Breast epithelium (tissue), 4 donors: ENCODE results near the gene DLX2. TPM values are rescaled to one million over a fixed set of nuclear protein-coding genes. Genes with fewer than 3 reads are reported as not detected.

Experiments
- DNase-seq, 2 donors: peaks; one replicate each; pipeline ENCODE4 v3.0.0-alpha.2; 2019; ENCODE audit warnings: low spot score in 2 of 2
- H3K27ac ChIP-seq, 2 donors: fragments of 200-600 bp; sonication (generic) in 1 of 2; one replicate each; pipeline ENCODE4 v1.5.1; 2016 to 2019; ENCODE audit warnings: mild to moderate bottlenecking in 1 of 2
- H3K27me3 ChIP-seq, 2 donors: fragments of 200-600 bp; sonication (generic) in 1 of 2; one replicate each; pipeline versions ENCODE4 v1.5.1 to v1.6.0; 2017 to 2019; ENCODE audit warnings: control low read depth in 1 of 2, mild to moderate bottlenecking in 1 of 2
- H3K36me3 ChIP-seq: fragments of 200-600 bp; one replicate; pipeline ENCODE4 v1.5.1; 2019
- H3K4me1 ChIP-seq, 2 donors: fragments of 200-600 bp; sonication (generic); one replicate each; pipeline ENCODE4 v1.5.1; 2016 to 2019; ENCODE audit warnings: control low read depth in 1 of 2
- H3K4me3 ChIP-seq, 3 donors: fragments of 200-600 bp; sonication (generic); 1 replicate in 2 of 3; 2 replicates in 1 of 3; pipeline ENCODE4 v1.5.1; 2016 to 2019; ENCODE audit warnings: mild to moderate bottlenecking in 3 of 3, moderate library complexity in 2 of 3
- H3K9me3 ChIP-seq, 2 donors: fragments of 200-600 bp; sonication (generic) in 1 of 2; one replicate each; pipeline ENCODE4 v1.5.1; 2016 to 2019; ENCODE audit warnings: control low read depth in 1 of 2
- CTCF ChIP-seq, 3 donors: fragments of 450-650 bp; IDR thresholded peaks; one replicate each; pipeline ENCODE4 v1.5.1; 2016 to 2017; ENCODE audit warnings: antibody characterized with exemption in 3 of 3, mild to moderate bottlenecking in 3 of 3, moderate library complexity in 3 of 3
- POLR2A ChIP-seq: fragments of 450-650 bp; IDR thresholded peaks from one replicate; pipeline ENCODE4 v1.6.1; 2016; ENCODE audit warnings: antibody characterized with exemption, mild to moderate bottlenecking, moderate library complexity
- POLR2AphosphoS5 ChIP-seq, 3 donors: sonication (generic); formaldehyde crosslinking; IDR thresholded peaks; one replicate each; pipeline ENCODE4 v1.6.1; 2017; ENCODE audit warnings: antibody characterized with exemption in 3 of 3
- intact Hi-C: fragments of 100-400 bp; cut with DNase I; formaldehyde crosslinking; loops from one replicate; pipeline ENCODE4 v1.15.1; 2023; ENCODE audit warnings: low total_unique reads
- total RNA-seq, 3 donors: library from RNA; depleted of rRNA; stranded (reverse); fragments of >200 nt; gene quantifications; one replicate each; pipeline ENCODE4 v1.1.0, GENCODE V29; 2016

Gene DLX2
- total RNA-seq, 3 donors from 2014 or later: 0.44 TPM; not detected in 2

GRCh38 chr2:172092716-172093415 is 9.8 kb downstream of the DLX2 start:
- peaks cover 19 to 100% of the 10 kb centered on the region in 2 donors for H3K27me3 ChIP-seq
- no peaks in the 10 kb centered on the region for H3K9me3 ChIP-seq
- no peak for DNase-seq
- H3K27ac ChIP-seq: no peak overlapping the region
- TF ChIP-seq POLR2A: no peak
- TF ChIP-seq POLR2AphosphoS5 (IDR thresholded peaks at IDR 0.05): no peak
- no peak for TF ChIP-seq CTCF (IDR thresholded peaks at IDR 0.05)
- H3K4me1 ChIP-seq: peaks cover 19 to 29% of the 10 kb centered on the region in 2 donors
- no peak overlapping the region for H3K4me3 ChIP-seq
- H3K36me3 ChIP-seq: no peaks in the 10 kb centered on the region
- intact Hi-C loops: no loop called here

- no peak overlapping the region for H3K4me3 ChIP-seq
- peaks cover 22 to 100% of the 10 kb centered on the region in 2 donors for H3K27me3 ChIP-seq
- no peak overlapping the region for H3K27ac ChIP-seq
- TF ChIP-seq POLR2A (no peak), POLR2AphosphoS5 (IDR thresholded peaks at IDR 0.05) (no peak), CTCF (IDR thresholded peaks at IDR 0.05) (no peak)
- H3K36me3 ChIP-seq: no peaks in the 10 kb centered on the region
- no peak for DNase-seq
- intact Hi-C loops: no loop called here
- no peaks in the 10 kb centered on the region for H3K9me3 ChIP-seq
- peaks cover 16 to 27% of the 10 kb centered on the region in 2 donors for H3K4me1 ChIP-seq
These were observed 10.7 kb downstream of the DLX2 start for GRCh38 chr2:172091761-172092566.

- DNase-seq: no peak
- intact Hi-C loops: no loop called here
- no peaks in the 10 kb centered on the region for H3K36me3 ChIP-seq
- peaks cover 22 to 100% of the 10 kb centered on the region in 2 donors for H3K27me3 ChIP-seq
- H3K27ac ChIP-seq: no peak overlapping the region
- no peaks in the 10 kb centered on the region for H3K9me3 ChIP-seq
- TF ChIP-seq POLR2A (no peak), POLR2AphosphoS5 (IDR thresholded peaks at IDR 0.05) (no peak), CTCF (IDR thresholded peaks at IDR 0.05) (no peak)
- no peak overlapping the region for H3K4me3 ChIP-seq
- H3K4me1 ChIP-seq: peaks cover 12 to 28% of the 10 kb centered on the region in 2 donors
These were observed 11.6 kb downstream of the DLX2 start for GRCh38 chr2:172091000-172091641.

GRCh38 chr2:172090044-172090961 is 12.4 kb downstream of the DLX2 start:
- peaks cover 26 to 100% of the 10 kb centered on the region in 2 donors for H3K27me3 ChIP-seq
- peaks cover 4 to 27% of the 10 kb centered on the region in 2 donors for H3K4me1 ChIP-seq
- DNase-seq: no peak
- no peaks in the 10 kb centered on the region for H3K9me3 ChIP-seq
- H3K4me3 ChIP-seq: no peak overlapping the region
- intact Hi-C loops: no loop called here
- no peak for TF ChIP-seq POLR2A
- no peak overlapping the region for H3K27ac ChIP-seq
- no peaks in the 10 kb centered on the region for H3K36me3 ChIP-seq

GRCh38 chr2:172089633-172090032 is 13.1 kb downstream of the DLX2 start:
- H3K4me1 ChIP-seq: peaks cover 5 to 26% of the 10 kb centered on the region in 2 donors
- no peak overlapping the region for H3K27ac ChIP-seq

More at GRCh38 chr2:172089633-172090032, 13.1 kb downstream of the DLX2 start:
- no peak for DNase-seq
- TF ChIP-seq POLR2A: no peak
- no peak for TF ChIP-seq CTCF (IDR thresholded peaks at IDR 0.05)
- TF ChIP-seq POLR2AphosphoS5 (IDR thresholded peaks at IDR 0.05): no peak
- H3K36me3 ChIP-seq: no peaks in the 10 kb centered on the region
- no peak overlapping the region for H3K4me3 ChIP-seq
- H3K27me3 ChIP-seq: peaks cover 27 to 100% of the 10 kb centered on the region in 2 donors
- intact Hi-C loops: no loop called here
- H3K9me3 ChIP-seq: no peaks in the 10 kb centered on the region
